PC-3 (cell line): ENCODE data around the gene SH3BP1. TPM values are rescaled to one million over a fixed set of nuclear protein-coding genes. Genes with fewer than 3 reads are reported as not detected.

ENCODE experiments used
- ATAC-seq: fragments of 200-7000 bp; cut with Tn5 transposase; 2 replicates; pipeline ENCODE4 v1.9.1; 2020; ENCODE audit warnings: mild to moderate bottlenecking, moderate library complexity
- BruUV-seq: library from RNA; stranded (reverse); fragments of 400-500 nt; replicated peaks from 2 replicates; lab custom pipeline; 2021; lab: Mats Ljungman, UMichigan
- CTCF ChIA-PET: fragments of 300-600 bp; sonication (Branson Sonifier 250); formaldehyde crosslinking; loops from one replicate; lab custom pipeline; 2022; ENCODE audit warnings: antibody characterized with exemption; lab: Charles Lee
- POLR2A ChIA-PET: fragments of 300-600 bp; sonication (Branson Sonifier 250); formaldehyde crosslinking; loops from one replicate; lab custom pipeline; 2022; ENCODE audit warnings: antibody characterized with exemption; ENCODE audit not compliant: unreplicated experiment; lab: Charles Lee
- DNase-seq: peaks from one replicate; pipeline ENCODE4 v3.0.0-alpha.2; 2015
- H2AFZ ChIP-seq: fragments of 300-600 bp; sonication (generic); 2 replicates; pipeline ENCODE4 v1.6.0; 2016; ENCODE audit warnings: antibody characterized with exemption, low read length
- H3F3A ChIP-seq: fragments of 300-600 bp; sonication (generic); one replicate; pipeline ENCODE4 v1.6.0; 2017; ENCODE audit warnings: antibody characterized with exemption, low read length, control low read depth, mild to moderate bottlenecking; ENCODE audit not compliant: unreplicated experiment
- H3K27ac ChIP-seq: fragments of 300-600 bp; sonication (generic); 2 replicates; pipeline ENCODE4 v1.5.1; 2016; ENCODE audit warnings: mild to moderate bottlenecking, low read length
- H3K27me3 ChIP-seq: fragments of 300-600 bp; sonication (generic); 2 replicates; pipeline ENCODE4 v1.6.1; 2016; ENCODE audit warnings: low read length, mixed read lengths
- H3K36me3 ChIP-seq: fragments of 300-600 bp; sonication (generic); 2 replicates; pipeline ENCODE4 v1.6.1; 2016; ENCODE audit warnings: low read depth, mixed run types, low read length, mixed read lengths
- H3K4me1 ChIP-seq: fragments of 300-600 bp; sonication (generic); 2 replicates; pipeline ENCODE4 v1.5.1; 2016; ENCODE audit warnings: low read length; ENCODE audit not compliant: insufficient read depth
- H3K4me2 ChIP-seq: fragments of 300-600 bp; sonication (generic); 2 replicates; pipeline ENCODE4 v1.6.0; 2016; ENCODE audit warnings: low read length
- H3K4me3 ChIP-seq: fragments of 300-600 bp; sonication (generic); 2 replicates; pipeline ENCODE4 v1.5.1; 2016; ENCODE audit warnings: mild to moderate bottlenecking, low read length, mixed read lengths
- H3K79me2 ChIP-seq: fragments of 300-600 bp; sonication (generic); 2 replicates; pipeline ENCODE4 v1.6.1; 2017; ENCODE audit warnings: low read length, mixed read lengths
- H3K9ac ChIP-seq: fragments of 300-600 bp; sonication (generic); 2 replicates; pipeline ENCODE4 v1.6.0; 2016; ENCODE audit warnings: mild to moderate bottlenecking, low read length
- H3K9me2 ChIP-seq: fragments of 300-600 bp; sonication (generic); replicated peaks from 2 replicates; pipeline ENCODE4 v1.6.1; 2016; ENCODE audit warnings: mixed run types, low read length, mixed read lengths
- H3K9me3 ChIP-seq: fragments of 300-600 bp; sonication (generic); 2 replicates; pipeline ENCODE4 v1.6.1; 2016; ENCODE audit warnings: low read length, mixed read lengths
- H4K20me1 ChIP-seq: fragments of 300-600 bp; sonication (generic); 2 replicates; pipeline ENCODE4 v1.6.1; 2016; ENCODE audit warnings: low read length, mixed read lengths
- CTCF ChIP-seq: fragments of 300-600 bp; sonication (generic); conservative IDR thresholded peaks from 2 replicates; pipeline ENCODE4 v1.5.1; 2017; ENCODE audit warnings: antibody characterized with exemption, low read depth, mild to moderate bottlenecking, low read length
- EZH2 ChIP-seq: fragments of 300-600 bp; sonication (generic); IDR thresholded peaks from one replicate; pipeline ENCODE4 v1.6.1; 2017; ENCODE audit warnings: antibody characterized with exemption, mild to moderate bottlenecking, low read length; ENCODE audit not compliant: unreplicated experiment
- EZH2phosphoT487 ChIP-seq: fragments of 300-600 bp; sonication (generic); IDR thresholded peaks from 2 replicates; pipeline ENCODE4 v1.6.1; 2018; ENCODE audit warnings: mild to moderate bottlenecking, antibody characterized with exemption, low read length, borderline replicate concordance
- intact Hi-C: fragments of 100-400 bp; cut with micrococcal nuclease; formaldehyde crosslinking; loops from 2 replicates; pipeline ENCODE4 v1.9.0; 2023
- total RNA-seq: library from RNA; depleted of rRNA; stranded (reverse); fragments of >200 nt; gene quantifications from 2 replicates; pipeline ENCODE4 v1.2.3, GENCODE V29; 2014

SH3BP1 gene
- total RNA-seq, 1 experiment from 2014 or later: 18.0 TPM

- CTCF ChIA-PET: no interaction called here
- Histone ChIP-seq H3K36me3 (no peaks in the 10 kb centered on the region), H4K20me1 (no peaks in the 10 kb centered on the region), H3K79me2 (no peaks in the 10 kb centered on the region), H3K9ac (no peak overlapping the region), H3F3A (no peaks in the 10 kb centered on the region), H3K4me1 (peaks cover 4% of the 10 kb centered on the region; the same call in 1 of the 2 replicates), H3K4me2 (no peak overlapping the region), H2AFZ (no peak overlapping the region), H3K27me3 (no peaks in the 10 kb centered on the region), H3K9me2 (no peaks in the 10 kb centered on the region), H3K4me3 (no peak overlapping the region), H3K27ac (no peak overlapping the region), H3K9me3 (no peaks in the 10 kb centered on the region)
- BruUV-seq: no TSS peak
- ATAC-seq (no peak), DNase-seq (no peak)
- TF ChIP-seq EZH2: no peak
- TF ChIP-seq CTCF: 0 out of 2 replicates have a peak, but pooled peaks have one; percentile 22
- intact Hi-C loops: no loop called here
- POLR2A ChIA-PET: no interaction called here
Observed at GRCh38 chr22:37634417-37634924, 5.0 kb upstream of the SH3BP1 start.

- no peak overlapping the region for H3K9ac ChIP-seq
- intact Hi-C loops: no loop called here
- TF ChIP-seq EZH2: no peak
- TF ChIP-seq EZH2phosphoT487: no peak
- TF ChIP-seq CTCF: no peak
- no peak overlapping the region for H2AFZ ChIP-seq
- no TSS peak for BruUV-seq
- POLR2A ChIA-PET: no interaction called here
- H3K4me2 ChIP-seq: no peak overlapping the region
- ATAC-seq (no peak), DNase-seq (no peak)
- H4K20me1 ChIP-seq: no peaks in the 10 kb centered on the region
- H3K27me3 ChIP-seq: no peaks in the 10 kb centered on the region
- CTCF ChIA-PET: no interaction called here
- no peak overlapping the region for H3K4me3 ChIP-seq
- H3K36me3 ChIP-seq: no peaks in the 10 kb centered on the region
- no peak overlapping the region for H3K27ac ChIP-seq
- H3F3A ChIP-seq: no peaks in the 10 kb centered on the region
- peaks cover 4% of the 10 kb centered on the region; the same call in 1 of the 2 replicates for H3K4me1 ChIP-seq
- no peaks in the 10 kb centered on the region for H3K9me2 ChIP-seq
- H3K79me2 ChIP-seq: no peaks in the 10 kb centered on the region
- no peaks in the 10 kb centered on the region for H3K9me3 ChIP-seq
Observed at GRCh38 chr22:37635157-37635556, 4.3 kb upstream of the SH3BP1 start.

GRCh38 chr22:37636186-37636948 is 3.1 kb upstream of the SH3BP1 start:
- Histone ChIP-seq H3K27ac (no peak overlapping the region), H3K9me3 (no peaks in the 10 kb centered on the region), H3K79me2 (0 out of 2 replicates have a peak, but pooled peaks cover 6% of the 10 kb centered on the region), H3K4me1 (peaks cover 9% of the 10 kb centered on the region; the same call in 1 of the 2 replicates), H3K4me2 (no peak overlapping the region), H4K20me1 (no peaks in the 10 kb centered on the region), H3K9me2 (no peaks in the 10 kb centered on the region), H3K9ac (no peak overlapping the region), H3K27me3 (no peaks in the 10 kb centered on the region), H3F3A (no peaks in the 10 kb centered on the region), H2AFZ (no peak overlapping the region), H3K36me3 (no peaks in the 10 kb centered on the region), H3K4me3 (no peak overlapping the region)
- TF ChIP-seq EZH2 (no peak), EZH2phosphoT487 (no peak), CTCF (0 out of 2 replicates have a peak, but pooled peaks have one; percentile 10)
- DNase-seq (no peak), ATAC-seq (no peak)
- ChIA-PET CTCF (no interaction called here), POLR2A (no interaction called here)
- intact Hi-C loops: no loop called here
- no TSS peak for BruUV-seq
